Measurements from ENCODE around the gene CDCA8.
A peak's percentile ranks its signal among the peaks of the same experiment; 100 is the strongest.

The CDCA8 gene

GRCh38 chr1:37703061-37703460 is 10.7 kb downstream of the CDCA8 start:
- intact Hi-C loops (cut with DNase I) = no loop called here
- DNase-seq = no peak

- intact Hi-C loops (cut with DNase I) = no loop called here
- DNase-seq = no peak
Observed at GRCh38 chr1:37704966-37705365, 12.7 kb downstream of the CDCA8 start.

GRCh38 chr1:37705399-37705798 is 13.1 kb downstream of the CDCA8 start:
- peak in 38 of 42 donors; percentile 40 to 91 (median 64) for DNase-seq
- intact Hi-C loops (cut with DNase I) = no loop called here

GRCh38 chr1:37708471-37708870 is 16.2 kb downstream of the CDCA8 start:
- intact Hi-C loops (cut with DNase I) = no loop called here
- DNase-seq = peak; percentile 28 to 91 (median 66)

GRCh38 chr1:37714226-37714625 is 21.9 kb downstream of the CDCA8 start:
- intact Hi-C loops (cut with DNase I) = no loop called here
- DNase-seq = peak in 3 of 42 donors; percentile 9 to 26 (median 22)

GRCh38 chr1:37714689-37715088 is 22.4 kb downstream of the CDCA8 start:
- intact Hi-C loops (cut with DNase I) = no loop called here
- DNase-seq = peak in 1 of 42 donors; percentile 5

- DNase-seq = peak in 1 of 42 donors; percentile 4
Observed at GRCh38 chr1:37716321-37716720, 24.0 kb downstream of the CDCA8 start.

GRCh38 chr1:37717631-37718030 is 25.3 kb downstream of the CDCA8 start:
- DNase-seq = peak in 3 of 42 donors; percentile 13 to 34 (median 18)
- intact Hi-C loops (cut with DNase I) = no loop called here

More at GRCh38 chr1:37716321-37716720, 24.0 kb downstream of the CDCA8 start:
- intact Hi-C loops (cut with DNase I) = no loop called here

GRCh38 chr1:37718181-37718900 is 26.0 kb downstream of the CDCA8 start:
- peak in 1 of 42 donors; percentile 29 for DNase-seq
- intact Hi-C loops (cut with DNase I) = no loop called here

- DNase-seq = peak in 18 of 42 donors; percentile 28 to 73 (median 42)
- intact Hi-C loops (cut with DNase I) = no loop called here
Observed at GRCh38 chr1:37718901-37719571, 26.7 kb downstream of the CDCA8 start.

GRCh38 chr1:37719572-37720195 is 27.4 kb downstream of the CDCA8 start:
- peak in 2 of 42 donors; percentile 24 to 29 for DNase-seq
- intact Hi-C loops (cut with DNase I) = no loop called here

GRCh38 chr1:37720231-37721130 is 28.2 kb downstream of the CDCA8 start:
- peak in 2 of 42 donors; percentile 5 to 41 for DNase-seq
- intact Hi-C loops (cut with DNase I) = no loop called here

- DNase-seq = peak in 4 of 42 donors; percentile 32 to 41 (median 36)
- intact Hi-C loops (cut with DNase I) = no loop called here
Observed at GRCh38 chr1:37721565-37721964, 29.2 kb downstream of the CDCA8 start.

- DNase-seq = peak; percentile 39 to 93 (median 80)
- intact Hi-C loops (cut with DNase I) = no loop called here
Observed at GRCh38 chr1:37722181-37723071, 30.1 kb downstream of the CDCA8 start.

- peak in 6 of 42 donors; percentile 16 to 43 (median 24) for DNase-seq
- intact Hi-C loops (cut with DNase I) = no loop called here
Observed at GRCh38 chr1:37723072-37723389, 30.7 kb downstream of the CDCA8 start.

GRCh38 chr1:37723390-37724078 is 31.2 kb downstream of the CDCA8 start:
- intact Hi-C loops (cut with DNase I) = no loop called here
- peak in 2 of 42 donors; percentile 10 to 36 for DNase-seq

GRCh38 chr1:37724575-37724974 is 32.3 kb downstream of the CDCA8 start:
- DNase-seq = peak in 2 of 42 donors; percentile 10 to 18
- intact Hi-C loops (cut with DNase I) = no loop called here

Data from head of caudate nucleus (tissue), 42 donors.